Kidney (tissue), 14 donors: ENCODE results near the gene SUGT1. TPM values are rescaled to one million over a fixed set of nuclear protein-coding genes. Genes with fewer than 3 reads are reported as not detected.

Source experiments
- DNase-seq, 5 donors: peaks; one replicate each; pipeline ENCODE4 v3.0.0-alpha.2; 2013 to 2020
- FAIRE-seq: peaks from 2 replicates; lab custom pipeline; 2012; peaks lifted over from hg19 to GRCh38; lab: Jason Lieb, UNC
- H3K27ac ChIP-seq, 2 donors: one replicate each; pipeline ENCODE4 v1.7.0; 2013; ENCODE audit warnings: low read depth in 2 of 2, low read length in 2 of 2, inconsistent platforms in 1 of 2
- H3K27me3 ChIP-seq: one replicate; pipeline ENCODE4 v1.7.1; 2013; ENCODE audit warnings: low read length, inconsistent platforms; ENCODE audit not compliant: control insufficient read depth, insufficient read depth
- H3K36me3 ChIP-seq, 3 donors: one replicate each; pipeline versions ENCODE4 v1.7.0 to v1.7.1; 2013; ENCODE audit warnings: low read length in 3 of 3, control low read depth in 1 of 3, inconsistent platforms in 1 of 3; ENCODE audit not compliant: insufficient read depth in 3 of 3, control insufficient read depth in 2 of 3
- H3K4me1 ChIP-seq, 3 donors: one replicate each; pipeline versions ENCODE4 v1.7.0 to v1.7.1; 2013; ENCODE audit warnings: low read length in 3 of 3, inconsistent platforms in 1 of 3, low read depth in 1 of 3; ENCODE audit not compliant: control insufficient read depth in 2 of 3, insufficient read depth in 2 of 3
- H3K4me3 ChIP-seq, 3 donors: one replicate each; pipeline versions ENCODE4 v1.7.0 to v1.8.1; 2013; ENCODE audit warnings: low read length in 3 of 3, control low read depth in 1 of 3, inconsistent platforms in 1 of 3
- H3K9ac ChIP-seq, 3 donors: one replicate each; pipeline versions ENCODE4 v1.7.0 to v1.7.1; 2013; ENCODE audit warnings: low read length in 3 of 3, control low read depth in 1 of 3, inconsistent platforms in 1 of 3
- H3K9me3 ChIP-seq, 3 donors: one replicate each; pipeline versions ENCODE4 v1.7.0 to v1.7.1; 2013; ENCODE audit warnings: low read length in 3 of 3, control low read depth in 1 of 3, inconsistent platforms in 1 of 3; ENCODE audit not compliant: control insufficient read depth in 2 of 3, insufficient read depth in 1 of 3
- CTCF ChIP-seq: IDR thresholded peaks from 3 replicates; pipeline ENCODE4 v1.5.1; 2012; ENCODE audit warnings: mild to moderate bottlenecking, moderate library complexity, borderline replicate concordance; ENCODE audit not compliant: insufficient read depth; ENCODE audit errors: extremely low read depth
- intact Hi-C: fragments of 100-400 bp; cut with DNase I; formaldehyde crosslinking; loops from one replicate; pipeline ENCODE4 v1.11.1; 2022
- polyA plus RNA-seq: library from polyadenylated mRNA; stranded (reverse); fragments of 350-450 nt; fragmentation: Illumina TruSeq; extraction: RNeasy Lipid Tissue Mini Kit (QIAGEN cat#74804); gene quantifications from one replicate; pipeline ENCODE4 v1.2.3, GENCODE V29; 2014; ENCODE audit warnings: low read depth, low replicate concordance; ENCODE audit not compliant: insufficient read depth
- total RNA-seq: library from RNA; stranded (reverse); fragmentation: NEBNext Ultra II Directional; extraction: Animal tissue kit (Norgen Biotek cat#: 25700); gene quantifications from one replicate; pipeline ENCODE4 v1.2.1, GENCODE V29; 2021
- donor health status: control.
- donor health status: control.
- donor health status: control.
- donor health status: control.
- donor health status: control.
- donor health status: DM: yes; HTN: yes; CAD: no.
- donor health status: Normal renal cell carcinoma (clear cell type).

SUGT1 gene
- total and polyA plus RNA-seq, 2 donors from 2014 or later, result 51.5 to 55.8 TPM

- Histone ChIP-seq H3K4me3 (no peak overlapping the region), H3K9me3 (no peaks in the 10 kb centered on the region), H3K9ac (no peak overlapping the region), H3K4me1 (peaks cover 0 to 4% (median 0%) of the 10 kb centered on the region in 3 donors), H3K27me3 (peaks cover 9% of the 10 kb centered on the region), H3K36me3 (no peaks in the 10 kb centered on the region), H3K27ac (no peak overlapping the region)
- intact Hi-C loops, result no loop called here
- DNase-seq (no peak), FAIRE-seq (no peak)
- TF ChIP-seq CTCF, result no peak
Observed at GRCh38 chr13:52736891-52737290, 84.3 kb downstream of the SUGT1 start.

GRCh38 chr13:52737451-52737850 lies 84.8 kb downstream of the SUGT1 start:
- H3K9ac ChIP-seq, result no peak overlapping the region
- no peak for TF ChIP-seq CTCF
- no peaks in the 10 kb centered on the region for H3K36me3 ChIP-seq
- H3K27me3 ChIP-seq, result peaks cover 9% of the 10 kb centered on the region
- intact Hi-C loops, result no loop called here
- no peak overlapping the region for H3K4me3 ChIP-seq
- H3K4me1 ChIP-seq, result peaks cover 0 to 4% (median 0%) of the 10 kb centered on the region in 3 donors
- no peaks in the 10 kb centered on the region for H3K9me3 ChIP-seq
- FAIRE-seq, result no peak
- DNase-seq, result no peak
- no peak overlapping the region for H3K27ac ChIP-seq

GRCh38 chr13:52737965-52738364 lies 85.3 kb downstream of the SUGT1 start:
- H3K27me3 ChIP-seq, result peaks cover 9% of the 10 kb centered on the region
- no peak for TF ChIP-seq CTCF
- peaks cover 0 to 4% (median 0%) of the 10 kb centered on the region in 3 donors for H3K4me1 ChIP-seq
- H3K9me3 ChIP-seq, result peaks cover 0 to 3% (median 0%) of the 10 kb centered on the region in 3 donors
- no peak overlapping the region for H3K9ac ChIP-seq
- H3K27ac ChIP-seq, result no peak overlapping the region
- intact Hi-C loops, result no loop called here
- DNase-seq (peak in 2 of 5 donors; percentile 3 to 14), FAIRE-seq (no peak)
- H3K36me3 ChIP-seq, result no peaks in the 10 kb centered on the region
- no peak overlapping the region for H3K4me3 ChIP-seq
